OCI-LY3 (cell line): ENCODE data around the gene TAS1R1.

ENCODE experiments used
- H2AFZ ChIP-seq: fragments of 200-600, 300-600 bp; shearing (Covaris generic); 2 replicates; pipeline ENCODE4 v1.6.0; 2014; ENCODE audit warnings: antibody characterized with exemption, low read depth, low read length
- H3K27ac ChIP-seq: fragments of 200-600, 300-600 bp; sonication (generic); 2 replicates; pipeline ENCODE4 v1.5.1; 2014; ENCODE audit warnings: mild to moderate bottlenecking, low read length, moderate library complexity, mixed read lengths
- H3K27me3 ChIP-seq: fragments of 200-600, 300-600 bp; sonication (generic); 2 replicates; pipeline ENCODE4 v1.6.1; 2014; ENCODE audit warnings: low read depth, low read length, mixed read lengths
- H3K36me3 ChIP-seq: fragments of 200-600, 300-600 bp; sonication (generic); replicated peaks from 2 replicates; pipeline ENCODE3; 2014; ENCODE audit warnings: low read depth, low read length, mixed read lengths
- H3K4me1 ChIP-seq: fragments of 300-600, 200-600 bp; sonication (generic); 2 replicates; pipeline ENCODE4 v1.6.1; 2014; ENCODE audit warnings: low read length, mixed read lengths
- H3K4me2 ChIP-seq: fragments of 200-600, 300-600 bp; sonication (generic); 2 replicates; pipeline ENCODE4 v1.6.1; 2014; ENCODE audit warnings: low read length, mixed read lengths
- H3K4me3 ChIP-seq: fragments of 300-600, 200-600 bp; sonication (generic); 2 replicates; pipeline ENCODE4 v1.5.1; 2014; ENCODE audit warnings: antibody characterized with exemption, mild to moderate bottlenecking, low read length, moderate library complexity
- H3K79me2 ChIP-seq: fragments of 300-600, 200-600 bp; shearing (Covaris generic); 2 replicates; pipeline ENCODE4 v1.6.1; 2014; ENCODE audit warnings: mild to moderate bottlenecking, low read length, mixed read lengths
- H3K9ac ChIP-seq: fragments of 300-600, 200-600 bp; shearing (Covaris generic); 2 replicates; pipeline ENCODE4 v1.6.0; 2014; ENCODE audit warnings: mild to moderate bottlenecking, low read length, moderate library complexity
- H3K9me3 ChIP-seq: fragments of 200-600, 300-600 bp; shearing (Covaris generic); 2 replicates; pipeline ENCODE4 v1.6.1; 2014; ENCODE audit warnings: low read length, mixed read lengths; ENCODE audit not compliant: insufficient read depth
- H4K20me1 ChIP-seq: fragments of 200-600, 300-600 bp; sonication (generic); 2 replicates; pipeline ENCODE4 v1.6.1; 2016; ENCODE audit warnings: low read length, mixed read lengths; ENCODE audit not compliant: insufficient read depth
- EZH2phosphoT487 ChIP-seq: fragments of 200-600 bp; shearing (Covaris generic); IDR thresholded peaks from 2 replicates; pipeline ENCODE4 v1.6.1; 2018; ENCODE audit warnings: antibody characterized with exemption, mixed run types, low read depth
- TF ChIP-seq, protein P1 (sequence below): fragments of 200-600, 300-600 bp; sonication (generic); IDR thresholded peaks from 2 replicates; pipeline ENCODE4 v1.5.1; 2014; ENCODE audit warnings: antibody characterized with exemption, low read length, low read depth

The TAS1R1 gene

DNA sequence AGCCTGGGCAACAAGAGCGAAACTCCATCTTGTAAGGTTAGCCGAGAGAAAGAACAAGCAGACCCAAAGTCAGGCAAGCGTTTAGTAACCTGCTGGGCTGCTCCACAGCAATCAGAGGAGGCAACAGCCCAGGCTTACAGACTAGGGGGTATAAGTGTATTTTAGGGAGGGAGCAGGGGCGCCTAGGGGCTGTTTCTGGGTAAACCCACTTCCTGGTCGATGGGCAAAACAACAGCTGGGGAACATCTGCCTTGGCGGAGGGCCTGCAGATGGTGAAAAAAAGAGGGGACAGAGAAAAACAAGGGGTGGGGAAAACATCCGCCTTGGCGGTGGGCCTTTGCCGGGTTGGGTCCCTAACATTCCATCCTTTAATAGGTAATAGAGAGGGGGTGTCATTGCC lies 5.2 kb downstream of the TAS1R1 start:
- no peaks in the 10 kb centered on the region for H3K79me2 ChIP-seq
- no peak overlapping the region for H2AFZ ChIP-seq
- no peak overlapping the region for H3K27ac ChIP-seq
- H3K27me3 ChIP-seq = no peaks in the 10 kb centered on the region; the same call in 1 of the 2 replicates
- H3K4me2 ChIP-seq = no peak overlapping the region
- no peak for TF ChIP-seq EZH2phosphoT487
- TF ChIP-seq, protein P1, sequence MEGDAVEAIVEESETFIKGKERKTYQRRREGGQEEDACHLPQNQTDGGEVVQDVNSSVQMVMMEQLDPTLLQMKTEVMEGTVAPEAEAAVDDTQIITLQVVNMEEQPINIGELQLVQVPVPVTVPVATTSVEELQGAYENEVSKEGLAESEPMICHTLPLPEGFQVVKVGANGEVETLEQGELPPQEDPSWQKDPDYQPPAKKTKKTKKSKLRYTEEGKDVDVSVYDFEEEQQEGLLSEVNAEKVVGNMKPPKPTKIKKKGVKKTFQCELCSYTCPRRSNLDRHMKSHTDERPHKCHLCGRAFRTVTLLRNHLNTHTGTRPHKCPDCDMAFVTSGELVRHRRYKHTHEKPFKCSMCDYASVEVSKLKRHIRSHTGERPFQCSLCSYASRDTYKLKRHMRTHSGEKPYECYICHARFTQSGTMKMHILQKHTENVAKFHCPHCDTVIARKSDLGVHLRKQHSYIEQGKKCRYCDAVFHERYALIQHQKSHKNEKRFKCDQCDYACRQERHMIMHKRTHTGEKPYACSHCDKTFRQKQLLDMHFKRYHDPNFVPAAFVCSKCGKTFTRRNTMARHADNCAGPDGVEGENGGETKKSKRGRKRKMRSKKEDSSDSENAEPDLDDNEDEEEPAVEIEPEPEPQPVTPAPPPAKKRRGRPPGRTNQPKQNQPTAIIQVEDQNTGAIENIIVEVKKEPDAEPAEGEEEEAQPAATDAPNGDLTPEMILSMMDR = no peak
- H3K36me3 ChIP-seq = no peaks in the 10 kb centered on the region
- H3K9ac ChIP-seq = no peak overlapping the region
- no peak overlapping the region for H3K4me3 ChIP-seq
- H4K20me1 ChIP-seq = no peaks in the 10 kb centered on the region
- H3K9me3 ChIP-seq = no peaks in the 10 kb centered on the region
- H3K4me1 ChIP-seq = peaks cover under 1% of the 10 kb centered on the region; the same call in 1 of the 2 replicates

DNA sequence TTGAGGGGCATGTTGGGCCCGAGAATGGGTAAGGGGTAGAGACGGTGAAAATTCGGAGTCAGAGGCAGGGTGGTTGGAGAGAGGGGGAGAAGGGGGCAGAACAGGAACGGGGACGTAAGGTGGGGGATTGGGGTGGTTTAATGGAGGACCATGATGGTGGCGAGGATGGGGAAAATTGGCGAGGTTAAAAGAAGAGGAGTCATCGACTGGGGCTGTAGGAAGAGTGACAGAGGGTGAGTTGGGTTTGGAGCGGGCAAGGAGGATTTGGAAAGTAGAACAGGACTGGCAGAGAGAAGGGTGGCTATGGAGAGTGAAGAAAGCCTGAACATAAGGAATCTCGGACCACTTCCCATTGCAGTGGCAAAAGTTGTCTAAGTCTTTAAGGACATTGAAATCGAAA lies 13.9 kb downstream of the TAS1R1 start:
- Histone ChIP-seq H3K27me3 (no peaks in the 10 kb centered on the region; the same call in 1 of the 2 replicates), H3K4me1 (no peaks in the 10 kb centered on the region), H3K9me3 (no peaks in the 10 kb centered on the region), H3K4me3 (no peak overlapping the region), H3K27ac (no peak overlapping the region), H3K4me2 (no peak overlapping the region), H2AFZ (no peak overlapping the region), H3K9ac (no peak overlapping the region), H3K79me2 (no peaks in the 10 kb centered on the region), H4K20me1 (no peaks in the 10 kb centered on the region), H3K36me3 (no peaks in the 10 kb centered on the region)
- TF ChIP-seq, protein P1 = no peak
- no peak for TF ChIP-seq EZH2phosphoT487

DNA sequence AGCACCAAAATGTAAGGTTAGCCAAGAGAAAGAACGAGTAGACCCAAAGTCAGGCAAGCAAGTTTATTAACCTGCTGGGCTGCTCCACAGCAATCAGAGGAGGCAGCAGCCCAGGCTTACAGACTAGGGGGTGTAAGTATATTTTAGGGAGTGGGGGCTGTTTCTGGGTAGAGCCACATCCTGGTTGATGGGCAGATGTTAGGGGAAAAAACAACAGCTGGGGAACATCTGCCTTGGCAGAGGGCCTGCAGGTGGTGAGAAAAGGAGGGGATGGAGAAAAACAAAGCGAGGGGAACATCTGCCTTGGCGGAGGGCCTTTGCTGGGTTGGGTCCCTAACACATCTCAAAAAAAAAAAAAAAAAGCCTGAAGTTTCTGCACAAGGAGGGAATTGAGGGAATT lies 15.0 kb downstream of the TAS1R1 start:
- no peaks in the 10 kb centered on the region for H3K9me3 ChIP-seq
- no peaks in the 10 kb centered on the region for H3K79me2 ChIP-seq
- H4K20me1 ChIP-seq = no peaks in the 10 kb centered on the region
- H3K27ac ChIP-seq = no peak overlapping the region
- H3K4me2 ChIP-seq = no peak overlapping the region
- no peak overlapping the region for H2AFZ ChIP-seq
- H3K4me3 ChIP-seq = no peak overlapping the region
- no peak overlapping the region for H3K9ac ChIP-seq
- no peaks in the 10 kb centered on the region for H3K4me1 ChIP-seq
- TF ChIP-seq, protein P1 = no peak
- no peak for TF ChIP-seq EZH2phosphoT487
- no peaks in the 10 kb centered on the region; the same call in 1 of the 2 replicates for H3K27me3 ChIP-seq
- H3K36me3 ChIP-seq = no peaks in the 10 kb centered on the region

DNA sequence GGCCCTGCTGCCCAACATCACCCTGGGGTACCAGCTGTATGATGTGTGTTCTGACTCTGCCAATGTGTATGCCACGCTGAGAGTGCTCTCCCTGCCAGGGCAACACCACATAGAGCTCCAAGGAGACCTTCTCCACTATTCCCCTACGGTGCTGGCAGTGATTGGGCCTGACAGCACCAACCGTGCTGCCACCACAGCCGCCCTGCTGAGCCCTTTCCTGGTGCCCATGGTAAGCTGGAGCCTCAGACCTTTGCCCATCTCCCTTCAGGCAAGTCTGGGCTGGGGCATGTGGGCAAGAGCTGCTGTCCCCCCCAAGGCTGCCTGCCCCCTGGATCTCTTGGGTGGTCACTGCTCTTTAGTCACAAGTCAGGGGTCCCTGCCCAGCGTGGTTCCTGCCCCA lies 15.9 kb downstream of the TAS1R1 start:
- Histone ChIP-seq H3K9me3 (no peaks in the 10 kb centered on the region), H3K4me1 (no peaks in the 10 kb centered on the region), H3K27me3 (no peaks in the 10 kb centered on the region), H3K4me3 (no peak overlapping the region), H4K20me1 (no peaks in the 10 kb centered on the region), H3K36me3 (no peaks in the 10 kb centered on the region), H2AFZ (no peak overlapping the region), H3K9ac (no peak overlapping the region), H3K79me2 (no peaks in the 10 kb centered on the region), H3K27ac (no peak overlapping the region), H3K4me2 (no peak overlapping the region)
- no peak for TF ChIP-seq EZH2phosphoT487
- TF ChIP-seq, protein P1 = no peak
